Measurements from ENCODE around the gene TTC39A. TPM values are rescaled to one million over a fixed set of nuclear protein-coding genes. Genes with fewer than 3 reads are reported as not detected.

The TTC39A gene
- total RNA-seq, 1 experiment from 2014 or later: 15.4 TPM

- Histone ChIP-seq H3K9me2 (ENCODE audit: insufficient read depth) (no peaks in the 10 kb centered on the region), H3K4me3 (replicated peaks in 1 of 2; ENCODE audit: low read depth in 1 of 2, low read length in 2 of 2) (no peak overlapping the region), H3K27me3 (ENCODE audit: insufficient read depth, low read length) (no peaks in the 10 kb centered on the region), H3K4me2 (ENCODE audit: low read length) (no peak overlapping the region), H3K36me3 (ENCODE audit: control insufficient read depth in 1 of 2, insufficient read depth in 2 of 2, low read length in 2 of 2) (no peaks in the 10 kb centered on the region), H3K9me3 (ENCODE audit: control insufficient read depth in 1 of 2, insufficient read depth in 1 of 2, low read depth in 1 of 2, low read length in 2 of 2) (no peaks in the 10 kb centered on the region), H3K9ac (ENCODE audit: low read length) (no peak overlapping the region), H2AFZ (ENCODE audit: low read depth, low read length, poor library complexity, severe bottlenecking) (no peak overlapping the region), H3K27ac (ENCODE audit: low read depth, low read length) (no peak overlapping the region), H3K79me2 (ENCODE audit: insufficient read depth, low read length) (peaks cover 94% of the 10 kb centered on the region), H4K20me1 (ENCODE audit: insufficient read depth) (peaks cover 25% of the 10 kb centered on the region; the same call in 1 of the 2 replicates), H3K4me1 (ENCODE audit: control insufficient read depth in 1 of 2, insufficient read depth in 2 of 2, low read length in 2 of 2) (peaks cover 8 to 18% of the 10 kb centered on the region in 2 experiments)
- ChIA-PET CTCF (no interaction called here), POLR2A (no interaction called here), RAD21 (ENCODE audit: low non-redundant PET in 1 of 2, low total read pairs in 2 of 2, uncharacterized antibody in 2 of 2, unreplicated experiment in 2 of 2) (no interaction called here)
- TF ChIP-seq EZH2phosphoT487 (IDR thresholded peaks at IDR 0.05; ENCODE audit: borderline replicate concordance) (no peak), POLR2A (IDR thresholded peaks at IDR 0.05; ENCODE audit: borderline replicate concordance, extremely low read depth, insufficient read depth, insufficient read length) (no peak), EZH2 (IDR thresholded peaks at IDR 0.05) (no peak), SRF (IDR thresholded peaks at IDR 0.05; ENCODE audit: low read depth) (no peak)
- no peak for ATAC-seq
- DNase-seq (ENCODE audit: low read depth, low spot score): no peak
- intact Hi-C loops (cut with micrococcal nuclease): no loop called here
- no TSS peak for BruUV-seq (replicated peaks)
Observed at GRCh38 chr1:51255331-51255730, 75.0 kb downstream of the TTC39A start.

GRCh38 chr1:51253691-51254090 is 76.7 kb downstream of the TTC39A start:
- DNase-seq (ENCODE audit: low read depth, low spot score) (no peak), ATAC-seq (no peak)
- RAD21 ChIA-PET (ENCODE audit: low non-redundant PET in 1 of 2, low total read pairs in 2 of 2, uncharacterized antibody in 2 of 2, unreplicated experiment in 2 of 2): no interaction called here

More at GRCh38 chr1:51253691-51254090, 76.7 kb downstream of the TTC39A start:
- Histone ChIP-seq H3K27ac (ENCODE audit: low read depth, low read length) (no peak overlapping the region), H3K79me2 (ENCODE audit: insufficient read depth, low read length) (peaks cover 94% of the 10 kb centered on the region), H3K27me3 (ENCODE audit: insufficient read depth, low read length) (no peaks in the 10 kb centered on the region), H3K4me2 (ENCODE audit: low read length) (no peak overlapping the region), H3K9me3 (ENCODE audit: control insufficient read depth in 1 of 2, insufficient read depth in 1 of 2, low read depth in 1 of 2, low read length in 2 of 2) (no peaks in the 10 kb centered on the region), H3K36me3 (ENCODE audit: control insufficient read depth in 1 of 2, insufficient read depth in 2 of 2, low read length in 2 of 2) (no peaks in the 10 kb centered on the region), H3K4me1 (ENCODE audit: control insufficient read depth in 1 of 2, insufficient read depth in 2 of 2, low read length in 2 of 2) (peaks cover 8 to 9% of the 10 kb centered on the region in 2 experiments), H3K9ac (ENCODE audit: low read length) (no peak overlapping the region), H3K4me3 (replicated peaks in 1 of 2; ENCODE audit: low read depth in 1 of 2, low read length in 2 of 2) (no peak overlapping the region), H3K9me2 (ENCODE audit: insufficient read depth) (no peaks in the 10 kb centered on the region), H4K20me1 (ENCODE audit: insufficient read depth) (peaks cover 12% of the 10 kb centered on the region; the same call in 1 of the 2 replicates), H2AFZ (ENCODE audit: low read depth, low read length, poor library complexity, severe bottlenecking) (no peak overlapping the region)
- no peak for TF ChIP-seq CBX3 (IDR thresholded peaks at IDR 0.05; ENCODE audit: low read depth)
- TF ChIP-seq ELF1 (IDR thresholded peaks at IDR 0.05; ENCODE audit: borderline replicate concordance, low read depth): no peak
- intact Hi-C loops (cut with micrococcal nuclease): no loop called here
- BruUV-seq (replicated peaks): no TSS peak
- POLR2A ChIA-PET: interaction anchor here (1.2 kb wide), 1 partner anchor 34 kb away, joined by 3 read pairs; no protein-coding TSS in a partner anchor
- CTCF ChIA-PET: no interaction called here
